HG02642 (cell line): ENCODE measurements around the gene SMG7.

Experiments
- ATAC-seq: cut with Tn5 transposase; IDR thresholded peaks from one replicate; pipeline ENCODE4 v1.9.1; 2021; ENCODE audit warnings: mild to moderate bottlenecking; ENCODE audit not compliant: unreplicated experiment, poor library complexity

Gene SMG7

GRCh38 chr1:183508694-183509093 is 36.4 kb downstream of the SMG7 start:
- ATAC-seq: no peak

DNA sequence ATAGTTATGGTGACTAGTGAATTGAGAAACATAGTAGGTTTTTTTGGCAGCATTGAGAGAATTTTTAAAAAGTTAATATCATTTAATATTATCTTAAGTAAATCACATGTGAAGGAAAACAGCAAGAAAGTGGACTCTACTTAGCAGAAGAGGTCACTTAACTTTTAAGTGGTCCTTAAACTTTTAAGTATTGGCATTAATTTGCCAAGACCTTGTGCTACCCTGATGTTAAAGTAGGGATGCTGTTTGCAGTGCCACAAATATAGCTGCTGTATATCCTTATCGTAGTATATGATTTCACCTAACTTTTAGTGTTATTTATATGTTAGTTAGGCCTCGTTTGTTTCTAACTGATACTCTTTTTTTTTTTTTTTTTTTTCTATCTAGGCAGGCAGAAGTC is 40.2 kb downstream of the SMG7 start:
- no peak for ATAC-seq

DNA sequence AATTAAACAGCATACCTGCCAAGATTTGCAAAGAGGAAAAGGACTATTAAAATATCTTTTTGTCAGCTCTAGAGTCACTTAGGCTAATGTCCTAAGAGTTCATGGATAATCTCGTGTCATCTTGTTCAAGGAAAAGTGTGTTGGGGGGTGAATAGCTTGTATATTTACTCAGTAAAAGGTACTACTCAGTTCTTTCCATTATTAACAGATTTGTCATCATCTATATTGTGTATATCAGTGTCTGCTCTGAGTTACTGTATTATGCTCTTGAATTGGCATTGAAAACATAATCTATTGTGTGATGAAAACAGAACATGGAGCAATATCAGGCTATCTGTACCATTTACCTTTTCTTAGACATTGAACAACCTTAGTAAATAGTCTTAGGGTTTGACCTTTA is 41.9 kb downstream of the SMG7 start:
- ATAC-seq: no peak

- no peak for ATAC-seq
These were observed 42.8 kb downstream of the SMG7 start for GRCh38 chr1:183515002-183515689.

GRCh38 chr1:183516725-183517124 is 44.4 kb downstream of the SMG7 start:
- no peak for ATAC-seq

- no peak for ATAC-seq
These were observed 45.1 kb downstream of the SMG7 start for GRCh38 chr1:183517401-183517800.

GRCh38 chr1:183520379-183520778 is 48.1 kb downstream of the SMG7 start:
- ATAC-seq: no peak

- ATAC-seq: no peak
These were observed 49.8 kb downstream of the SMG7 start for GRCh38 chr1:183522104-183522503.

- ATAC-seq: no peak
These were observed 56.3 kb downstream of the SMG7 start for GRCh38 chr1:183528577-183528976.

- ATAC-seq: no peak
These were observed 61.4 kb downstream of the SMG7 start for GRCh38 chr1:183533617-183534174.

GRCh38 chr1:183537405-183537804 is 65.1 kb downstream of the SMG7 start:
- ATAC-seq: no peak

GRCh38 chr1:183543619-183544204 is 71.4 kb downstream of the SMG7 start:
- peak; percentile 52 for ATAC-seq

GRCh38 chr1:183544598-183545297 is 72.4 kb downstream of the SMG7 start:
- ATAC-seq: no peak

- ATAC-seq: no peak
These were observed 74.1 kb downstream of the SMG7 start for GRCh38 chr1:183546427-183546826.

DNA sequence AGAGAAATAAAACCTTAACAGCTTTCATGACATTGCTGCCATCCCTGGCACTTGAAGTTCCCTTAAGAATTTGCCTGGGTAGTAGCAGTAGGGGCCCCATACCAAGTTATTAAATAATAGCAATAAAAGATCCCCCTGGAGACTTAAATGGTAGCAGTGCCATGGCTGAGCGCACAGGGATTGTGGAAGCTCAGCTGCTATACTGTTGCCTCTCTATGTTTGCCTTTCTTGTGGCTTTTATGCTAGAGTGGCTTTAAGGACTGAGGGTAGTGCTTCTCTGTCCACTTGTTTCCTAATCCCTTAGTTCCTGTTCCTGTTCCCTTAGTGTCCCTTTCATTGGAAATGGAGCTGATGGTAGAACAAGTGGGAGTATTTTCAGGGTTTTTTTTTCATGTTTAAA is 75.8 kb downstream of the SMG7 start:
- ATAC-seq: no peak

DNA sequence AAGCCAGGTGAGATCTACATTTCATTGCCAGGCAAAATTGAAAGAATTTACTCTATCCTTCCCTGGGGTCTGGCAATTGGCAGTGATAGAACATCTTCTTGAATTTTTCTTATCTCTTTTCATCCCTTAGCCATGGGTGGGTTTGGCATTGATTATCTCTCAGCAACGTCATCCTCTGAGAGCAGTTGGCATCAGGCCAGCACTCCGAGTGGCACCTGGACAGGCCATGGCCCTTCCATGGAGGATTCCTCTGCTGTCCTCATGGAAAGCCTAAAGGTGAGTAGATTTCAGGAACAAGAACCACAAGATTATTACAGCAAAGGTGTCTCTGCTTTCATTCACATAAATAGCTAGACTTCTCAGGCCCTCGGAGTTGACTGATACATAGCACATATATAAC is 78.6 kb downstream of the SMG7 start:
- ATAC-seq: no peak

GRCh38 chr1:183551924-183552323 is 79.6 kb downstream of the SMG7 start:
- no peak for ATAC-seq

DNA sequence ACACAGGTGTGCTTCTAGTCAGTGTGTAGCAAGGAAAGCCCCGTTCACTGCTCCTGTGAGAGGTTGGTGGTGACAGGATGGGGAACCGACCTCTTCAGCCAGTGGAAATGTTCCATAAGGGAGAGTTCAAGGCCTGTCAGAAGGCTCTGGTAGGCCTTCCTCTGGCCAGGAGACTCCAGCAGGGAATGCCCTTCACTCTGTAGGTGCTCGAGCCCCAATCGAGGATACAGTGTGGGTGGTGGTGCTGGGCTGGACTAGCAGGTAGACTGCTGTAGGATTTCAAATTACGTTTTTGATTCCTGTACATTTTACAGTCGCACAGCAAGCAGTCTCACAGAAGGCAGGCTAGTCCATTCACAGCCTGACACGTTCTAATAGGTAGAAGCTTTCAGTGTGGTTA is 80.1 kb downstream of the SMG7 start:
- ATAC-seq: no peak

DNA sequence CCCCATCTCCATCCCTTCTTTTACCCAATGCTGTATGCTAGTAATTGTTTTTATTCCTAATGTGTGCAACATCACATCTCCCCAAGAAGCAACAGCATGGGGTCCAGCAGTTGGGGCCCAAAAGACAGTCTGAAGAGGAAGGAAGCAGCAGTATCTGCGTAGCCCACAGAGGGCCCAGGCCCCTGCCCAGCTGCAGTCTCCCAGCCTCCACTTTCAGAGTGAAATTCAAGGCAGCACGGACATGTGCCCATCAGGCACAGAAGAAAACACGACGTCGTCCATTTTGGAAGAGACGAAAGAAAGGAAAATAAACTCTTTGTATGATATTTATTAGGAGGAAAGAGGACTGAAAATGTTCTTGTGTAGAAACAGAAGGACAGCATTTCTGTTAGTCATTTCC is 80.6 kb downstream of the SMG7 start:
- ATAC-seq: no peak

GRCh38 chr1:183553331-183553730 is 81.0 kb downstream of the SMG7 start:
- no peak for ATAC-seq

GRCh38 chr1:183553764-183554163 is 81.5 kb downstream of the SMG7 start:
- ATAC-seq: no peak
